ENCODE data around the gene ADCY2.

Gene ADCY2

GRCh38 chr5:7868427-7868772, 472.5 kb downstream of the ADCY2 start:
- DNase-seq (ENCODE audit: extremely low spot score) = no peak
- ChIA-PET CTCF (interaction anchor here (1.1 to 3.6 kb wide), 7 partner anchors 9 to 1339 kb away, joined by 3 to 13 read pairs (median 4); no protein-coding TSS in a partner anchor), POLR2A (interaction anchor here (0.6 to 1.0 kb wide), 2 partner anchors 10 kb away, joined by 3 to 4 read pairs; no protein-coding TSS in a partner anchor)
- no peak for TF ChIP-seq CTCF (IDR thresholded peaks at IDR 0.05; ENCODE audit: control extremely low read depth, extremely low read depth, low read depth, missing control alignments)

- no peak for TF ChIP-seq CTCF (IDR thresholded peaks at IDR 0.05; ENCODE audit: control extremely low read depth, extremely low read depth, low read depth, missing control alignments)
- ChIA-PET CTCF (interaction anchor here (1.1 to 3.6 kb wide), 7 partner anchors 9 to 1338 kb away, joined by 3 to 13 read pairs (median 4); no protein-coding TSS in a partner anchor), POLR2A (interaction anchor here (0.6 to 1.0 kb wide), 2 partner anchors 9 to 10 kb away, joined by 3 to 4 read pairs; no protein-coding TSS in a partner anchor)
- peak; percentile 94 for DNase-seq (ENCODE audit: extremely low spot score)
Observed at GRCh38 chr5:7868773-7869473, 473.0 kb downstream of the ADCY2 start, which contains the start of the genes FASTKD3 and MTRR. Gene FASTKD3 (minus strand): TSS chr5:7869031. CDS start chr5:7868083, 948 bp downstream. Gene MTRR (plus strand): TSS chr5:7869148. CDS start chr5:7870795, 1,647 bp downstream.

- ChIA-PET CTCF (interaction anchor here (1.0 to 3.6 kb wide), 6 partner anchors 8 to 1338 kb away, joined by 3 to 13 read pairs (median 7); no protein-coding TSS in a partner anchor), POLR2A (interaction anchor here (1.0 kb wide), 1 partner anchor 11 kb away, joined by 4 read pairs; no protein-coding TSS in a partner anchor)
- DNase-seq (ENCODE audit: extremely low spot score) = peak; percentile 32
- TF ChIP-seq CTCF (IDR thresholded peaks at IDR 0.05; ENCODE audit: control extremely low read depth, extremely low read depth, low read depth, missing control alignments) = no peak
Observed at GRCh38 chr5:7869474-7870136, 473.7 kb downstream of the ADCY2 start.

- POLR2A ChIA-PET = no interaction called here
- TF ChIP-seq CTCF (IDR thresholded peaks at IDR 0.05; ENCODE audit: control extremely low read depth, extremely low read depth, low read depth, missing control alignments) = no peak
- CTCF ChIA-PET = interaction anchor here (0.9 to 8.3 kb wide), 8 partner anchors 9 to 117 kb away, joined by 3 to 75 read pairs (median 5); no protein-coding TSS in a partner anchor
- no peak for DNase-seq (ENCODE audit: extremely low spot score)
Observed at GRCh38 chr5:7871653-7872052, 475.7 kb downstream of the ADCY2 start.

GRCh38 chr5:7872517-7873130, 476.7 kb downstream of the ADCY2 start:
- no peak for TF ChIP-seq CTCF (IDR thresholded peaks at IDR 0.05; ENCODE audit: control extremely low read depth, extremely low read depth, low read depth, missing control alignments)
- ChIA-PET POLR2A (no interaction called here), CTCF (interaction anchor here (0.9 to 8.3 kb wide), 10 partner anchors 8 to 118 kb away, joined by 3 to 75 read pairs (median 4); no protein-coding TSS in a partner anchor)
- no peak for DNase-seq (ENCODE audit: extremely low spot score)

GRCh38 chr5:7873216-7873615, 477.3 kb downstream of the ADCY2 start:
- TF ChIP-seq CTCF (IDR thresholded peaks at IDR 0.05; ENCODE audit: control extremely low read depth, extremely low read depth, low read depth, missing control alignments) = no peak
- ChIA-PET POLR2A (no interaction called here), CTCF (interaction anchor here (1.0 to 8.3 kb wide), 7 partner anchors 12 to 57 kb away, joined by 3 to 75 read pairs (median 4); no protein-coding TSS in a partner anchor)
- no peak for DNase-seq (ENCODE audit: extremely low spot score)
